ENCODE data around the gene SLC29A3. TPM values are rescaled to one million over a fixed set of nuclear protein-coding genes. Genes with fewer than 3 reads are reported as not detected.

The SLC29A3 gene
- total and polyA plus RNA-seq, 2 of the 8 experiments (the other 6 are each of a cell fraction or from before 2014, with no cell fraction given) = 14.0 to 24.6 TPM

- FAIRE-seq = no peak
- 83% methylated on average over 2 of the region's 2 CpGs; no CpG with 5 or more reads in 1 of the 2 experiments for WGBS, 2 experiments (ENCODE audit: extremely low coverage in 1 of 2, insufficient coverage in 1 of 2, insufficient read length in 1 of 2, insufficient replicate concordance in 2 of 2, low coverage in 1 of 2, low lambda C conversion rate in 2 of 2, missing lambda C conversion rate in 1 of 2)
These were observed 41.7 kb downstream of the SLC29A3 start for GRCh38 chr10:71360735-71361134.

More at GRCh38 chr10:71360735-71361134, 41.7 kb downstream of the SLC29A3 start:
- Histone ChIP-seq H3K79me2 (ENCODE audit: control insufficient read depth in 1 of 2, insufficient read depth in 2 of 2, low read length in 2 of 2) (no peaks in the 10 kb centered on the region), H2BK12ac (ENCODE audit: low read depth, low read length) (no peak overlapping the region), H3K36me3 (ENCODE audit: control insufficient read depth in 2 of 4, insufficient read depth in 4 of 4, low read length in 3 of 4) (peaks cover 2 to 10% (median 6%) of the 10 kb centered on the region in 4 experiments; a peak in 6 of 8 replicates), H3K9me3 (ENCODE audit: insufficient read depth in 2 of 2, low read depth in 1 of 2, low read length in 1 of 2) (no peaks in the 10 kb centered on the region), H3K79me1 (ENCODE audit: low read depth, low read length) (no peaks in the 10 kb centered on the region), H2BK5ac (ENCODE audit: low read depth, low read length) (no peak overlapping the region), H4K20me1 (replicated peaks in 1 of 2; ENCODE audit: control insufficient read depth in 1 of 2, insufficient read depth in 2 of 2, low read length in 2 of 2) (peaks cover 1 to 3% of the 10 kb centered on the region in 2 experiments), H3K56ac (replicated peaks; ENCODE audit: insufficient read length, low read depth, low read length) (no peak overlapping the region), H4K5ac (ENCODE audit: insufficient read length, low read depth, low read length) (no peak overlapping the region), H2BK15ac (ENCODE audit: low read length) (no peak overlapping the region), H2AFZ (ENCODE audit: low read length) (no peak overlapping the region), H3K4me2 (ENCODE audit: insufficient read depth in 1 of 2, low read depth in 2 of 2, low read length in 2 of 2) (no peak overlapping the region), H3K27ac (ENCODE audit: low read depth, low read length) (no peak overlapping the region), H3K4me3 (ENCODE audit: extremely low read depth in 1 of 4, insufficient read depth in 2 of 4, low read depth in 3 of 4, low read length in 4 of 4) (no peak overlapping the region), H4K91ac (replicated peaks; ENCODE audit: insufficient read length, low read length) (no peak overlapping the region), H3K23me2 (ENCODE audit: low read depth, low read length) (no peaks in the 10 kb centered on the region), H3K4ac (replicated peaks; ENCODE audit: insufficient read length, low read depth, low read length) (no peak overlapping the region), H2AK5ac (ENCODE audit: low read depth, low read length) (no peak overlapping the region), H3K18ac (ENCODE audit: extremely low read depth, low read length) (no peak overlapping the region), H3K9ac (replicated peaks in 1 of 4; ENCODE audit: extremely low read depth in 1 of 4, low read depth in 3 of 4, low read length in 3 of 4) (no peak overlapping the region), H3K27me3 (replicated peaks in 1 of 4; ENCODE audit: control insufficient read depth in 3 of 4, extremely low read depth in 1 of 4, insufficient read depth in 3 of 4, low read length in 3 of 4) (no peaks in the 10 kb centered on the region; a peak in 1 of 7 replicates), H3K4me1 (replicated peaks in 1 of 4; ENCODE audit: control insufficient read depth in 3 of 4, insufficient read depth in 4 of 4, low read length in 3 of 4) (no peaks in the 10 kb centered on the region), H2BK20ac (ENCODE audit: low read length) (no peak overlapping the region), H3K14ac (ENCODE audit: insufficient read length) (no peak overlapping the region), H4K8ac (ENCODE audit: extremely low read depth, insufficient read depth, low read length) (no peak overlapping the region), H3K23ac (ENCODE audit: insufficient read length) (no peak overlapping the region), H2BK120ac (replicated peaks; ENCODE audit: low read depth, low read length) (no peak overlapping the region)
- TF ChIP-seq TCF12 (IDR thresholded peaks at IDR 0.05; ENCODE audit: low read depth, low read length) (no peak), HDAC2 (IDR thresholded peaks at IDR 0.05; ENCODE audit: borderline replicate concordance in 1 of 2, low read depth in 2 of 2, low read length in 2 of 2) (no peak), POU5F1 (IDR thresholded peaks at IDR 0.05; ENCODE audit: low read depth, low read length) (no peak), JUN (IDR thresholded peaks at IDR 0.05; ENCODE audit: low read depth, low read length) (no peak), KDM1A (IDR thresholded peaks at IDR 0.05; ENCODE audit: borderline replicate concordance, low read length) (no peak), EP300 (IDR thresholded peaks at IDR 0.05; ENCODE audit: borderline replicate concordance in 1 of 2, low read depth in 2 of 2, low read length in 2 of 2) (no peak), TBP (IDR thresholded peaks at IDR 0.05; ENCODE audit: low read depth, low read length) (no peak), SAP30 (IDR thresholded peaks at IDR 0.05; ENCODE audit: insufficient read depth, insufficient replicate concordance, low read length) (no peak)
- ChIA-PET POLR2A (ENCODE audit: partially characterized antibody) (no interaction called here), CTCF (ENCODE audit: partially characterized antibody) (interaction anchor here (0.8 to 28.0 kb wide), 9 partner anchors 8 to 450 kb away, joined by 3 to 401 read pairs (median 3); partner anchors contain the start of gene SLC29A3)
- no peak for DNase-seq (ENCODE audit: low read depth in 1 of 2, low spot score in 2 of 2)

Measured in H1 (cell line).